ENCODE results near the gene UEVLD.
A peak's percentile ranks its signal among the peaks of the same experiment; 100 is the strongest.

Gene UEVLD

GRCh38 chr11:18580113-18580766 is 8.3 kb downstream of the UEVLD start:
- no peak for DNase-seq

- DNase-seq: no peak
Observed at GRCh38 chr11:18578975-18579598, 9.4 kb downstream of the UEVLD start.

GRCh38 chr11:18575361-18575760 is 13.2 kb downstream of the UEVLD start:
- no peak for DNase-seq

- DNase-seq: no peak
Observed at GRCh38 chr11:18567081-18567480, 21.5 kb downstream of the UEVLD start.

- DNase-seq: no peak
Observed at GRCh38 chr11:18566406-18566805, 22.1 kb downstream of the UEVLD start.

GRCh38 chr11:18564149-18564548 is 24.4 kb downstream of the UEVLD start:
- DNase-seq: no peak

- DNase-seq: no peak
Observed at GRCh38 chr11:18563090-18563730, 25.3 kb downstream of the UEVLD start.

GRCh38 chr11:18548001-18548400 is 40.5 kb downstream of the UEVLD start:
- DNase-seq: no peak

GRCh38 chr11:18540207-18541009 is 48.1 kb downstream of the UEVLD start:
- no peak for DNase-seq

GRCh38 chr11:18536209-18536608 is 52.3 kb downstream of the UEVLD start:
- DNase-seq: no peak

- DNase-seq: no peak
Observed at GRCh38 chr11:18534245-18534644, 54.3 kb downstream of the UEVLD start.

- no peak for DNase-seq
Observed at GRCh38 chr11:18533365-18533764, 55.2 kb downstream of the UEVLD start.

GRCh38 chr11:18527512-18527911 is 61.0 kb downstream of the UEVLD start:
- no peak for DNase-seq

- DNase-seq: peak; percentile 85
Observed at GRCh38 chr11:18526521-18527296, 61.8 kb downstream of the UEVLD start, which contains the start of gene TSG101. Gene TSG101, minus strand, starts transcription at chr11:18526942. Its CDS starts 126 bp downstream, at chr11:18526816.

GRCh38 chr11:18526130-18526520 is 62.4 kb downstream of the UEVLD start:
- no peak for DNase-seq

GRCh38 chr11:18524248-18524647 is 64.3 kb downstream of the UEVLD start:
- DNase-seq: no peak

GRCh38 chr11:18523084-18523483 is 65.5 kb downstream of the UEVLD start:
- DNase-seq: no peak

- DNase-seq: no peak
Observed at GRCh38 chr11:18522388-18522787, 66.1 kb downstream of the UEVLD start.

GRCh38 chr11:18521122-18521521 is 67.4 kb downstream of the UEVLD start:
- DNase-seq: no peak

- DNase-seq: no peak
Observed at GRCh38 chr11:18502352-18502751, 86.2 kb downstream of the UEVLD start.

- no peak for DNase-seq
Observed at GRCh38 chr11:18501629-18502028, 86.9 kb downstream of the UEVLD start.

- no peak for DNase-seq
Observed at GRCh38 chr11:18498039-18498438, 90.5 kb downstream of the UEVLD start.

- no peak for DNase-seq
Observed at GRCh38 chr11:18495703-18496102, 92.8 kb downstream of the UEVLD start.

Measured in 8988T (cell line).